ENCODE data around the gene LBHD1. TPM values are rescaled to one million over a fixed set of nuclear protein-coding genes. Genes with fewer than 3 reads are reported as not detected.
A peak's percentile ranks its signal among the peaks of the same experiment; 100 is the strongest.

Gene LBHD1
- total RNA-seq, 4 donors from 2014 or later: 7.5 to 16.1 (median 10.1) TPM

DNA sequence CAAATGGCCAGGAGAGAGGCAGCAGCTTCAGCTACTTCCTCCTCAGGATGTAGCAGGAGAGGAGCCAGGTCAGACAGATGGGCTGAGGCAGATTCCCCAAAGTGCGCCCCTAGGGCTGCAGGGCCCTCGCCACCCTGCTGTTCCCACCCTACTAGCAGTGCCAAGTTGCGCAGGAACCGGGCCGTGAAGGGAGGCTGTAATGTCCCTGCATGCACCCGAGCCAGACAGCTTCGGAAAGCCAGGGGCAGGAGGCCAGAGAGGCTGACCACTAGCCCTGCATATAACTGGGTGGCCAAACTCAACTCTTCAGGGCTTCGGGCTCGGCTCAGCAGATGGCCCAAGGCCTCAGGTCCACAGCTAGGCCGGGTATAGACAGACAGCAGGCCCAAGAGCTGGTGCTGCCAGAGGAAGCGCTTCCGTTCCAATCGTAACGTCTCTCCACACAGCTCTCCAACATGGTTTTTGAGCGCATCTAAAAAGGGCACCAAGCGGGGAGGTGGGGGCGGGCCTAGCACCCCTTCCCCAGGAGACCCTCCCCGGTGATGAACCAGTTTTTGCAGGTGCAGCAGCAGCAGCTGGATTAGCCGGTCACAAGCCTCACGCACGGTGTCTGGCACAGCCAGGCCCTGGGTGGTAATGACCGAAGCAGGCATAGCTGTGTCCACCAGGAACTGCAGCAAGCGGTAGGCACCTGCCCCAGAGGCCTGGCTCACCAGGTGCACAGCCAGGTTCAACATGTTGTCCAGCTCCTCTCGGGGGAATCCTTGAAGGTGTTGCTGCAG lies 23.7 kb downstream of the LBHD1 start:
- Histone ChIP-seq H3K27ac (no peak overlapping the region), H3K4me3 (no peak overlapping the region), H3K27me3 (no peaks in the 10 kb centered on the region), H3K36me3 (peaks cover 0 to 5% (median 3%) of the 10 kb centered on the region in 4 donors), H3K9me3 (no peaks in the 10 kb centered on the region), H3K4me1 (peaks cover 22 to 40% (median 32%) of the 10 kb centered on the region in 4 donors)
- TF ChIP-seq POLR2A (IDR thresholded peaks at IDR 0.05) (no peak), POLR2AphosphoS5 (IDR thresholded peaks at IDR 0.05) (no peak), EP300 (IDR thresholded peaks at IDR 0.05; ENCODE audit: low read depth) (no peak)
- TF ChIP-seq, protein P1, sequence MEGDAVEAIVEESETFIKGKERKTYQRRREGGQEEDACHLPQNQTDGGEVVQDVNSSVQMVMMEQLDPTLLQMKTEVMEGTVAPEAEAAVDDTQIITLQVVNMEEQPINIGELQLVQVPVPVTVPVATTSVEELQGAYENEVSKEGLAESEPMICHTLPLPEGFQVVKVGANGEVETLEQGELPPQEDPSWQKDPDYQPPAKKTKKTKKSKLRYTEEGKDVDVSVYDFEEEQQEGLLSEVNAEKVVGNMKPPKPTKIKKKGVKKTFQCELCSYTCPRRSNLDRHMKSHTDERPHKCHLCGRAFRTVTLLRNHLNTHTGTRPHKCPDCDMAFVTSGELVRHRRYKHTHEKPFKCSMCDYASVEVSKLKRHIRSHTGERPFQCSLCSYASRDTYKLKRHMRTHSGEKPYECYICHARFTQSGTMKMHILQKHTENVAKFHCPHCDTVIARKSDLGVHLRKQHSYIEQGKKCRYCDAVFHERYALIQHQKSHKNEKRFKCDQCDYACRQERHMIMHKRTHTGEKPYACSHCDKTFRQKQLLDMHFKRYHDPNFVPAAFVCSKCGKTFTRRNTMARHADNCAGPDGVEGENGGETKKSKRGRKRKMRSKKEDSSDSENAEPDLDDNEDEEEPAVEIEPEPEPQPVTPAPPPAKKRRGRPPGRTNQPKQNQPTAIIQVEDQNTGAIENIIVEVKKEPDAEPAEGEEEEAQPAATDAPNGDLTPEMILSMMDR (IDR thresholded peaks at IDR 0.05): no peak
- DNase-seq: no peak
- intact Hi-C loops (cut with DNase I; ENCODE audit: low total_unique reads): no loop called here
- in situ Hi-C loops (cut with MboI; ENCODE audit: low pct_ligation_motif_present in 1 of 4, low pct_unique_long_range_greater_than_20kb in 1 of 4, low sequenced_read_pairs in 3 of 4): no loop called here
- whole genome bisulfite sequencing, 2 donors (ENCODE audit: low coverage in 1 of 2): 91% methylated on average over 24 of the region's 24 CpGs; no CpG with 5 or more reads in 1 of the 2 donors

DNA sequence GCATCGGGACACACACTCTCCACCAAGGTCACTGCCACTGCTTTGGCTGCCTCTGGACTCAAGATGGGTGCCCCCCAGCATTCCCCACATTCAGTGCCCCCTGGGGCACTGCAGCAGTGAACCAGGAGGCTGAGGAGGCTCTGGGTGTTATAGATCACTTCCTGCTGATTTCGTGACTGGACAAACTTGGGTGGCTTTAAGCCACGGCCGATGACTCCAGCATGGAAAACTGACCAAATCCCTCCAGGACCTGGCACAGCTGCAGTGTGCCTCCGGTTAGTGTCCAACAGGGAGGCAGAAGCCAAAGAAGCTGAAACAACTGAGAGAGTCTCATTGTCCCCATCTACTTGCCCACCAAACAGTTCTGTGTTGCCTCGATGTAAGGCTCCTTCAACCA lies 24.5 kb downstream of the LBHD1 start:
- H3K36me3 ChIP-seq: peaks cover 0 to 7% (median 3%) of the 10 kb centered on the region in 4 donors

DNA sequence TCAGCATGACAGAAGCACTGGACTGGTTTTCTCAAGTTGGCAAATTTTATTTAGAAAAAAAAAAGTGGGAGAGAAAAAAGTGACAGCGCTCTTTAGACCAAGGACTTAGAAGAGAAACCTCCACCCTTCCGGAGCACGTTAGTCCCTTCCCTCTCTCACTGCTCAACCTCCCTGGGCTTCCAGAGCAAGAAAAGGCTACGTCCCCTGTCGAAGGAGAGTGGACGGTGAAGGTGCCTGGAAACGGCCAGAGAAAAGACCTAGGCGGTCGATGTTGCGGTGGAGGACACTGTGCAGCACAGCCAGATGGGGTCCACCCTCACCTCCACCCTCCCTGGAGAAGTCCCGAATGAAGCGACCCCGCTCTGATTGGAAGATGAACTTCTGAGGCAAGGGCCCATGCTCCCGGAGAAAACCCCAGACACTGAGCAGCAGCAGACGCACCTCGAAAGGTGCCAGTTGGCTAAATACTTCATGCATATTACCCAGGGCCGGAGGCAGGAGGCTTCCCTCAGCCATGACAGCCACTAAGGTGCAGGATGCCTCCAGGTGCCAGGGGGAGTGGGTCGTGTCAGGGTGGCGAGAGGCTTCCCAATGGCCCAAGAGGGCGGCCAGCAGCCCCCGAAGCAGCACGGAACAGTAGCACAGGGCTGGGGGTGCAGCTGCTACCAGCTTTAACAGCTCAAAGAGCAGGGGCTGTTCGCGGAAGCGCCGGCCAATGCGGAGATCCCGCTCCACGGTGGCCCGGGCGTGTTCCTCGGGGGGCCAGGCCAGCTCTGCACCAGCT lies 25.1 kb downstream of the LBHD1 start:
- TF ChIP-seq, protein P1 (IDR thresholded peaks at IDR 0.05): no peak
- TF ChIP-seq POLR2AphosphoS5 (IDR thresholded peaks at IDR 0.05) (no peak), POLR2A (IDR thresholded peaks at IDR 0.05) (no peak), EP300 (IDR thresholded peaks at IDR 0.05; ENCODE audit: low read depth) (no peak)
- peaks cover 0 to 9% (median 3%) of the 10 kb centered on the region in 4 donors for H3K36me3 ChIP-seq
- H3K4me1 ChIP-seq: peaks cover 18 to 32% (median 25%) of the 10 kb centered on the region in 4 donors
- intact Hi-C loops (cut with DNase I; ENCODE audit: low total_unique reads): no loop called here
- 0 to 68% methylated on average over 3 to 32 of the region's 32 CpGs for WGBS, 2 donors (ENCODE audit: low coverage in 1 of 2)
- H3K27me3 ChIP-seq: no peaks in the 10 kb centered on the region
- peak overlapping the region; percentile 91 to 99 (median 94) for H3K27ac ChIP-seq
- no peak for DNase-seq
- H3K9me3 ChIP-seq: no peaks in the 10 kb centered on the region
- no peak overlapping the region for H3K4me3 ChIP-seq
- in situ Hi-C loops (cut with MboI; ENCODE audit: low pct_ligation_motif_present in 1 of 4, low pct_unique_long_range_greater_than_20kb in 1 of 4, low sequenced_read_pairs in 3 of 4): no loop called here

More for the DNA sequence above, 24.5 kb downstream of the LBHD1 start:
- no peak for DNase-seq
- in situ Hi-C loops (cut with MboI; ENCODE audit: low pct_ligation_motif_present in 1 of 4, low pct_unique_long_range_greater_than_20kb in 1 of 4, low sequenced_read_pairs in 3 of 4) (no loop called here), intact Hi-C loops (cut with DNase I; ENCODE audit: low total_unique reads) (no loop called here)
- Histone ChIP-seq H3K27ac (no peak overlapping the region), H3K4me1 (peaks cover 22 to 38% (median 31%) of the 10 kb centered on the region in 4 donors), H3K9me3 (no peaks in the 10 kb centered on the region), H3K4me3 (no peak overlapping the region), H3K27me3 (no peaks in the 10 kb centered on the region)
- 87% methylated on average over 6 of the region's 6 CpGs; no CpG with 5 or more reads in 1 of the 2 donors for WGBS, 2 donors (ENCODE audit: low coverage in 1 of 2)
- no peak for TF ChIP-seq POLR2A (IDR thresholded peaks at IDR 0.05)
- TF ChIP-seq, protein P1 (IDR thresholded peaks at IDR 0.05): no peak
- no peak for TF ChIP-seq EP300 (IDR thresholded peaks at IDR 0.05; ENCODE audit: low read depth)
- no peak for TF ChIP-seq POLR2AphosphoS5 (IDR thresholded peaks at IDR 0.05)

Measured in transverse colon (tissue), 4 donors.